Activated CD4-positive, alpha-beta T cell treated with anti-CD3 and anti-CD28 coated beads, Interleukin-2, amount 10 ng/mL, durations not matched to agents 7 days and 5 days (primary cell): ENCODE results near the gene KCNN3. TPM values are rescaled to one million over a fixed set of nuclear protein-coding genes. Genes with fewer than 3 reads are reported as not detected.
"Not testable (repeated sequence)": the region's sequence is repeated elsewhere in the genome, so short reads cannot be mapped to it uniquely, and the experiment has no call there.

Experiments used
- CTCF ChIA-PET: fragments of 350-600 bp; sonication (Branson Sonifier 250); formaldehyde crosslinking; loops from one replicate; lab custom pipeline; 2021; ENCODE audit warnings: antibody characterized with exemption; lab: Charles Lee
- POLR2A ChIA-PET: fragments of 350-600 bp; sonication (Branson Sonifier 250); formaldehyde crosslinking; loops from one replicate; lab custom pipeline; 2021; ENCODE audit warnings: antibody characterized with exemption; lab: Charles Lee
- DNase-seq: peaks from one replicate; pipeline ENCODE4 v3.0.0-alpha.2; 2020
- H3K27ac Mint-ChIP-seq: one replicate; pipeline ENCODE4 v1.8.0; 2021; ENCODE audit warnings: mild to moderate bottlenecking, moderate library complexity, mixed read lengths
- H3K27me3 Mint-ChIP-seq: one replicate; pipeline ENCODE4 v1.8.0; 2021; ENCODE audit warnings: mixed read lengths
- H3K36me3 Mint-ChIP-seq: one replicate; pipeline ENCODE4 v1.8.0; 2021; ENCODE audit warnings: low read depth, mixed read lengths
- H3K4me1 Mint-ChIP-seq: one replicate; pipeline ENCODE4 v1.8.0; 2021; ENCODE audit warnings: mixed read lengths
- H3K4me3 Mint-ChIP-seq: one replicate; pipeline ENCODE4 v1.8.0; 2021; ENCODE audit warnings: mild to moderate bottlenecking, moderate library complexity, mixed read lengths
- H3K9me3 Mint-ChIP-seq: one replicate; pipeline ENCODE4 v1.8.0; 2021; ENCODE audit warnings: mixed read lengths
- total RNA-seq, 2 experiments: library from RNA; stranded (reverse); gene quantifications; one replicate each; pipeline ENCODE4 v1.2.3, GENCODE V29; 2021

KCNN3 gene
- total RNA-seq = under 1 TPM in 1 of 2 experiments, not detected in 1; 0.17 TPM

DNA sequence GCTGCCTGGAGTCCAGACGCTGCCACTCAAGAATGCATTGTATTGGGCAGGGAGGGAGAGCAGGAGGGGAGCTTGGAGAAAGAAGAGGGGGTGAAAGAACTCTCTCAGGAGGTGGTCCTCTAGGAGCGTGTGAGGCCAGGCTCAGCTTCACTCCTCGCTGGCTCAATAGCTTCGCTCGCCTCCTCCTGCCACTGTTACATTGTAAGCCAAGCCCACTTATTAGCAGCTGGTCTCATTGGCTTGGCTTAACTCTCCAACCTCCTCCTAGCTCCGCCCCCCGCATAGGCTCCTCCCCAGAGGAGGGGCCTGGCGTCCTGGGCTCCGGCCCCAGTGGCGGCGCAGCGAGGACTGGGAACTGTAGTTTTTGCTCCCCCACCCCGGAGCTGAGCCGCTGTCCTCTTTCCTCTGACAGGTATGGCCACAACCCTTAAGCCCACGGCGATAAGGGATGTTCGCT is at the start of gene KCNN3:
Gene KCNN3, minus strand, starts transcription at position 167 of the 457 bp plus-strand sequence. CDS start 317 bp downstream, outside the sequence.
- DNase-seq = peak; percentile 71
- Mint-ChIP-seq H3K9me3 (no peaks in the 10 kb centered on the region), H3K4me1 (peaks cover 28% of the 10 kb centered on the region), H3K4me3 (peak within 1 kb of the TSS; percentile 14), H3K27ac (no peak within 1 kb of the TSS), H3K27me3 (peaks cover 39% of the 10 kb centered on the region), H3K36me3 (no peaks in the 10 kb centered on the region)
- ChIA-PET POLR2A (no interaction called here), CTCF (interaction anchor here (0.9 to 1.7 kb wide), 3 partner anchors 17 to 188 kb away, joined by 3 to 4 read pairs (median 3); partner anchors contain the start of gene ADAM15)

DNA sequence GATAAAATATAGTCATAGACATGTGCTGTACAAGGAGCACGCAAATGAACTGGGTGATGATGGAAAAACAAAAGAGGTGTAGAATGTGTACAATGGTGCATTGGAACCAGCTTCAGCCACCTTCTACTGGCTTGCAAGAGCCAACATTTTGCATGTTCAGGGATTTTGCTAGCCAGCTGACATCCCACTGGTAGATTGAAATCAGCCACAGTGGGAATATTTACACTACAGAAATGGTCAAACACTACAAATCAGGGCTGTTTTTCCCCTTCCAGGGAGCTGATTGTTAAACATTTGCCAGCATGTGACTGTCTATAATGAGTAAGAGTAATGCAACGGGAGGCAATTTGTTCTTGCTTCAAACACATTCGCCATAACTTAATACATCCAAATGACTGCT is 43.2 kb upstream of the KCNN3 start:
- Mint-ChIP-seq H3K27ac (no peak overlapping the region), H3K4me3 (no peak overlapping the region), H3K4me1 (no peaks in the 10 kb centered on the region), H3K9me3 (peaks cover 8% of the 10 kb centered on the region), H3K36me3 (peaks cover 13% of the 10 kb centered on the region), H3K27me3 (peaks cover 3% of the 10 kb centered on the region)
- no peak for DNase-seq
- CTCF ChIA-PET = interaction anchor here (0.6 to 1.0 kb wide), 2 partner anchors 198 to 243 kb away, joined by 4 to 5 read pairs; no protein-coding TSS in a partner anchor
- POLR2A ChIA-PET = no interaction called here

DNA sequence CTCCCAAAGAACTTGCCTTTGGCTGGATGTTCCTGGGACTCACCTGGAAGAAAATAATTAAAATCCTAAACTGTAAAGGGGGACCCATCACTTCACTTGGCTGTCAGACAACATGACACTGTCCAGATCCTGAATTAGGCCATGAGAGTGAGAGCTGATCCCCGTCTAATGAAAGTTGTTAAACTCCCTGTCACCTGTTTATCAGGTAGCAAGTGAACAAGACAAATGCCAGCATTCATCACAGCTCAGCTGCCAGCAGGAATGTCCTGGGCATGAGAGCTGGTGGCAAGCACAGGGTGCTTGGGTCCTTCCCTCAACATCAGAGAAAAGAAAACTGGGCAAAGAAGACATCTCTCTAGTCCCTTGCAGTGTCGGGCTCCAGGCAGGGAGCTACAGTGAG is 42.7 kb upstream of the KCNN3 start:
- DNase-seq = no peak
- H3K27me3 Mint-ChIP-seq = peaks cover 3% of the 10 kb centered on the region
- H3K36me3 Mint-ChIP-seq = peaks cover 13% of the 10 kb centered on the region
- no peak overlapping the region for H3K27ac Mint-ChIP-seq
- ChIA-PET POLR2A (no interaction called here), CTCF (interaction anchor here (0.6 to 1.0 kb wide), 3 partner anchors 198 to 251 kb away, joined by 4 to 5 read pairs (median 4); no protein-coding TSS in a partner anchor)
- peaks cover 8% of the 10 kb centered on the region for H3K9me3 Mint-ChIP-seq
- no peak overlapping the region for H3K4me3 Mint-ChIP-seq
- H3K4me1 Mint-ChIP-seq = no peaks in the 10 kb centered on the region

DNA sequence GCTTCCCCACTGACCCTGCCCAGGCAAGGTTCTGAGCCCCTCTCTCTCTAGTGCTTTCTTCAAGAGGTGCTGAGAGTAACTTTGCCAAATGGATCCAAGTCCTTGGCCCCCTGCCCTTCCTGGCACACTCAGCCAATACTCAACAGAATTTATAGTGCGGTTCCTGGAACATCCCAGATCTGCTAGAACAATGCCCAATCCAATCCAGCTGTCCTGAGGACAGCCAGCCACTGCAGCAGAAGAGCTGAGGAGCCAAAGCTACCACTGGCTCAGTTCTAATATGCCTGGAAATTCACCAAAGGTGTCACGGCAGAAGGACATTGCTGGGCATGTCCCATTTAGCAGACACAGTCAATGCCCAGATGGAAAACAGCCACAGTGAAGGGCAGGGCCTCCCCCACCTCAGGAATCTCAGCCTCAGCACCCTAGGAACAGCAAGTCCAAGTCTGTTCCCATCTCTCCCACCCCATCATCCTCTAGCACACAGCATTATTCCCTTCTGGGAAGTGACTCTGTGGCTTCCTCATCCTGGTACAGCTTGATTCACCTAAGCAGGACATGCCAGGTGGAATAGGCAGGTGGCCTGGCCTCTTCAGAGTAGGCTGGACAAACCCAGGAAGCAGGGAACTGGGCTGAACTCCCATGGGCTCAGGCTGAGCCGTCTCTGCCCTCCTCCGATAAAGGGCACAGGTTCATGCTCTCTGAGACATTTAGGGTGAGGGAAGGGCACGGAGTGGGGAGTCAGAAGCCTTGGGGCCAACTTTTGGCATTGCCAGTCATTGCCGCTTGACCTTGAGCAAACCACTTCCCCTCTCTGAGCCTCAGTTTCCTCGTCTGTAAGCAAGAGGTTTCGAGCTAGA is 41.8 kb upstream of the KCNN3 start:
- POLR2A ChIA-PET = no interaction called here
- peaks cover 3% of the 10 kb centered on the region for H3K27me3 Mint-ChIP-seq
- H3K36me3 Mint-ChIP-seq = peaks cover 8% of the 10 kb centered on the region
- H3K27ac Mint-ChIP-seq = no peak overlapping the region
- DNase-seq = no peak
- CTCF ChIA-PET = interaction anchor here (0.6 kb wide), 2 partner anchors 27 to 250 kb away, joined by 3 to 4 read pairs; no protein-coding TSS in a partner anchor
- H3K4me3 Mint-ChIP-seq = no peak overlapping the region
- H3K9me3 Mint-ChIP-seq = peaks cover 7% of the 10 kb centered on the region
- H3K4me1 Mint-ChIP-seq = no peaks in the 10 kb centered on the region

DNA sequence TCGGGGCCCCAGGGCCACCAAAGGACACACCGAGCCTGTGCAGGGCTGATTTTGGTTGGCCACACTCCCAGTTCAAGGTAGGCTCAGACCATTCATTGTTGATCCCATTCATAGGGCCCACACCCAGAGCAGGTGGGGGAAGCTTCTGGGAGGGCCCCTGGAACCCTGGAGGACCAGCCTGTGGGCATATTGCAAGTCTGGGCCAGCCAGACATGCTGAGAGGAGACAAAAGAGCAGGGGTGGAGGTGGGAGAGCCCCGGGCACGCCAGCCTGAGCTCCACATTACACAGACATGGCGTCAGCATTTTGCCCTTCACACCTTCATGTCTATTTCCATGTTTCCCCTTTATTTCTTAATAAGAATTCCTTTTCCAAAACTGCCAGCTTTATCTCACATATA is 40.8 kb upstream of the KCNN3 start:
- no peaks in the 10 kb centered on the region for H3K9me3 Mint-ChIP-seq
- ChIA-PET POLR2A (no interaction called here), CTCF (interaction anchor here (0.6 to 1.2 kb wide), 2 partner anchors 70 to 151 kb away, joined by 3 to 4 read pairs; no protein-coding TSS in a partner anchor)
- H3K27ac Mint-ChIP-seq = no peak overlapping the region
- H3K27me3 Mint-ChIP-seq = peaks cover 3% of the 10 kb centered on the region
- no peaks in the 10 kb centered on the region for H3K36me3 Mint-ChIP-seq
- no peak overlapping the region for H3K4me3 Mint-ChIP-seq
- DNase-seq = no peak
- H3K4me1 Mint-ChIP-seq = no peaks in the 10 kb centered on the region

DNA sequence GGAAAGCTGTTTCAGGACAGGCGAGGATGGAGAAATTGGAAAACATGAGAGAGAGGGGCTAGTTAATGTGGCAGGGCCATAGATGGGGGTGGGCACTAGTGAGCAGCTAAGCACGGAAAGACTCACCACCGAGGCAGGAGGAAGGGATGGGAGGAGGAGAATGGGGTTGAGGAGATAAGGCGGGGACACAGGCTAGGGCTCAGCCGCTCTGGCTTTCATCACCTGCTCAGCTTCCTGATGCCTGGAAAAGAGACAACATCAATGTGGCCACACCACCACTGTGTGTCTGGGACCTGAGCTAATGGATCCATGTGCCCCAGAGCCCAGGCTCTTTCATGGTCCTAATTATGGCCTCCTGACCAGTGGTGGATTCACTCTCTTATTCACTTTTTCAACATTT is 38.9 kb upstream of the KCNN3 start:
- CTCF ChIA-PET = no interaction called here

DNA sequence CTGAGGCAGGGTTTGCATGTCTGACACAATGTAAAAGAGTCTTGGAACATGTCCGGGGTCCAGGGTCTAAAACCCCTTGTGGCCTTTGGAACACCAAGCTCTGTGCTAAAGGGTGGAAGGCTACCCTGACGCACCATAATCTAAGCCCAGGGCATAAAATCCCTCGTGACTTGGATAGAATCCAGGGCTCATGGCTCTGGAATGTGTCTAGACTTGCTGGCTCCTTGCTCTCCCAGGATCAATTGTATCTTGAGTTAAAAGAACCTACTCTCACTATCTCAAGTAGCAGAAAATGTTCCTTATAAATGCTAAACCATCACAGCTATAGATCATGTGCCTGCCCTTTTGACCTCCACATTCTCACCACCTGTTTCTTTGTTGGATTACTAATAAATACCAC is 38.0 kb upstream of the KCNN3 start:
- H3K4me3 Mint-ChIP-seq, H3K27me3 Mint-ChIP-seq, DNase-seq, H3K4me1 Mint-ChIP-seq, H3K9me3 Mint-ChIP-seq, CTCF ChIA-PET, POLR2A ChIA-PET, H3K36me3 Mint-ChIP-seq, H3K27ac Mint-ChIP-seq: not testable (repeated sequence)

More for the DNA sequence above, 38.9 kb upstream of the KCNN3 start:
- Mint-ChIP-seq H3K27ac (no peak overlapping the region), H3K27me3 (peaks cover 3% of the 10 kb centered on the region), H3K9me3 (no peaks in the 10 kb centered on the region), H3K4me3 (no peak overlapping the region), H3K36me3 (no peaks in the 10 kb centered on the region), H3K4me1 (no peaks in the 10 kb centered on the region)
- POLR2A ChIA-PET = no interaction called here
- DNase-seq = no peak

DNA sequence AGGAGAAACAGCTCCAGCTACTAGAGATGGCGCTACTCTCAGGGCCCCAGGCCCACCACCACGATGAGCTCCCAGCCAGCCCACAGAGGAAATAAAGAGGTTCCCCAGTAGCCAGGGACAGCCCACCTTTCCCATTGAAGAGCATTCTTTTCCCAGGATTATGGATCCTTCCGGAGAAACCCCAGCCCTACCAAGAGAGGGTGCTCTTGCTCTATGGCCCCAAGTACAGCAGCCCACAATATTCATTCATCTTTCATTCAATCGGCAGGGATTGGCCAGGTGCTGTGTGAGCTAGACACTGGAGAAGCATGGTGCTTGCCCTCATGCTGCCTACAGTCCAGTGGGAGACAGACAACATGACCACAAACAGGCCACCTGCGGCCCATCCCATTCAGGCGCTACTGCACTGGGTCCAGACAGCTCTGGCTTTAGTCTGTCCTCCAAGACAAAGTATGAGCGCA is 36.6 kb upstream of the KCNN3 start:
- Mint-ChIP-seq H3K4me1 (no peaks in the 10 kb centered on the region), H3K27ac (no peak overlapping the region), H3K36me3 (no peaks in the 10 kb centered on the region), H3K9me3 (no peaks in the 10 kb centered on the region), H3K4me3 (no peak overlapping the region), H3K27me3 (peaks cover 3% of the 10 kb centered on the region)
- CTCF ChIA-PET = interaction anchor here (0.7 to 1.9 kb wide), 5 partner anchors 10 to 906 kb away, joined by 3 to 6 read pairs (median 3); no protein-coding TSS in a partner anchor
- POLR2A ChIA-PET = no interaction called here
- no peak for DNase-seq

DNA sequence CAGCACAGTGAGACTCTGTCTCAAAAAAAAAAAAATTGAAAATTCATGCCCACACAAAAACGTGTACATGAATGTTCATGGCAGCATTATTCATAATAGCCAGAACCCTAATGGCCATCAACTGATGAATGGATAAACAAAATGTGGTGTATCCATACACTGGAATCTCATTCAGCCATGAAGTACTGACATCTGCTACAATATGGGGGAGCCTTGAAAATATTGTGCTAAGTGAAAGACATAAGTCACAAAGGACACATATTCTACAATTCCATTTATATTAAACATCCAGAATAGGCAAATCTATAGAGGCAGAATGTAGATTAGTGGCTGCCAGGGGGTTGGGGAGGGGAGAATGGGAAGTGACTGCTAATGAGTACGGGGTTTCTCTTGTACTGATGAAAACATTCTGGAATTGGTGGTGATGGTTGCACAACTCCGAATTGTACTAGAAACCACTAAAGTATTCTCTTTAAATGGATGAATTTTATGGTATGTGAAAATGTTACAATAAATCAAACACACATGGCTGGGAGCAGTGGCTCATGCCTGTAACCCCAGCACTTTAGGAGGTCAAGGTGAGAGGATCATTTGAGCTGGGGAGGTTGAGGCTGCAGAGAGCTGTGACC is 33.0 kb upstream of the KCNN3 start:
- no peak for DNase-seq
- no peaks in the 10 kb centered on the region for H3K9me3 Mint-ChIP-seq
- H3K27me3 Mint-ChIP-seq = no peaks in the 10 kb centered on the region
- H3K27ac Mint-ChIP-seq = no peak overlapping the region
- CTCF ChIA-PET = no interaction called here
- no peaks in the 10 kb centered on the region for H3K36me3 Mint-ChIP-seq
- POLR2A ChIA-PET = no interaction called here
- H3K4me3 Mint-ChIP-seq = no peak overlapping the region
- no peaks in the 10 kb centered on the region for H3K4me1 Mint-ChIP-seq

DNA sequence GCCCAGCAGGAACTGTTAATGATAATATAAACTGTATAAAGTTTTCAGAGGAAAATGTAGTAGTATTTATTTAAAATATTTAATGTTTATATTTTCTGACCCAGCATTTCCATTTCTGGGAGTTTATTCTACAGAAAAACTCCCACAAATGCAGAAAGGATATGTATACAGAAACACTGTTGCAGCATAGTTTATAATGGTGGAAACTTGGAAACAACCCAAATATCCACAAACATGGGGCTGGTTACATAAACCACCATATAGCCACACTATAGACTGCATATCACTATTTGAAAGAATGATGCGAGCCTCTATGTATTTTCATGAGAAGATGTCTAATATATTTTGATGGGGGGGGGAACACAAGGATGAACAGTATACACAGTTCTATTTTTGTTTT is 31.5 kb upstream of the KCNN3 start:
- DNase-seq = no peak
- H3K36me3 Mint-ChIP-seq = no peaks in the 10 kb centered on the region
- no peaks in the 10 kb centered on the region for H3K9me3 Mint-ChIP-seq
- POLR2A ChIA-PET = no interaction called here
- CTCF ChIA-PET = interaction anchor here (0.7 kb wide), 1 partner anchor 35 kb away, joined by 4 read pairs; the partner anchor contains the start of gene PMVK
- no peak overlapping the region for H3K4me3 Mint-ChIP-seq
- no peaks in the 10 kb centered on the region for H3K27me3 Mint-ChIP-seq
- H3K4me1 Mint-ChIP-seq = no peaks in the 10 kb centered on the region
- H3K27ac Mint-ChIP-seq = no peak overlapping the region

DNA sequence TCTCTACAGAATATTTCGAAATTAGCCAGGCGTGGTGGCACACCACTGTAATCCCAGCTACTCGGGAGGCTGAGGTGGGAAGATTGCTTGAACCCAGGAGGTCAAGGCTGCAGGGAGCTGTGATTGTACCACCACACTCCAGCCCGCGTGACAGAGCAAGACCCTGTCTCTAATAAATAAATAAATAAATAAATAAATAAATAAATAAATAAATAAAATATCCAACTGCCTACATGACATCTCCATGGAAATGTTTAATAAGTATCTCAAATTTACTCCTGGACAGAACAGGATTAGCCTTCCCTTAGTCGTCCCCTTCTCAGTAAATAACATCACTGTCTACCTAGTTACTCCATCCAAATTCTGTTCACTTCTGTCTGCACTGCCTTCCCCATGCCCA is 29.0 kb upstream of the KCNN3 start:
- peaks cover 6% of the 10 kb centered on the region for H3K27me3 Mint-ChIP-seq
- no peaks in the 10 kb centered on the region for H3K36me3 Mint-ChIP-seq
- DNase-seq = no peak
- no peaks in the 10 kb centered on the region for H3K4me1 Mint-ChIP-seq
- no peak overlapping the region for H3K4me3 Mint-ChIP-seq
- no peaks in the 10 kb centered on the region for H3K9me3 Mint-ChIP-seq
- H3K27ac Mint-ChIP-seq = no peak overlapping the region
- ChIA-PET CTCF (interaction anchor here (0.6 kb wide), 1 partner anchor 273 kb away, joined by 3 read pairs; no protein-coding TSS in a partner anchor), POLR2A (no interaction called here)

DNA sequence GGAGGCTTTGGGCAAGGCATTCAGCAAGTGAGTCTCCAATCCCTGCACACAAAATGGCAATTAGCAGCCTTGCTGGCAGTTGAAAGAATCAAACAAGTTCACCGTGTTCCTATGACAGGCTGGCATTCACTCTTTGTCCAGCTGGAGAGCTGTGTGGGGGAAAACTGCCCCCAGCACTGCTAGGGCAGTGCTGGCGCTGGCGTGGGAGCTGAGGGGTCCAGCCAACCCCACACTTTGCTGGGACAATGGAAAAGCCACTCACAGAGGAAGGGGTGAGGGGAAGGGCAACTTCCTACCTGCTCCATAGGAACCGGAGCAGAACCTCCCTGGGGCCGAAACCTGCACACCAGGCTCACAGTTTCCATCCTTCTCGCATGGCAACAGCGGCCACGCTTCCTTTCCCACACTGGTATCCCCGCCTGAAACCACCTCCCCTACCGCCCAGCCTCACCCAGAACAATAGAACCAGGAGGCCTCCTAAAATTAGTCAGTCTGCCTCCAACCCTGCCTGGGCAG is 26.7 kb upstream of the KCNN3 start:
- Mint-ChIP-seq H3K36me3 (no peaks in the 10 kb centered on the region), H3K27me3 (peaks cover 15% of the 10 kb centered on the region), H3K27ac (no peak overlapping the region), H3K9me3 (no peaks in the 10 kb centered on the region), H3K4me3 (no peak overlapping the region), H3K4me1 (no peaks in the 10 kb centered on the region)
- no peak for DNase-seq
- CTCF ChIA-PET = interaction anchor here (0.7 to 2.1 kb wide), 4 partner anchors 9 to 31 kb away, joined by 3 to 7 read pairs (median 4); no protein-coding TSS in a partner anchor
- POLR2A ChIA-PET = no interaction called here
